Upper lobe of right lung (tissue), 1 donor: ENCODE results near the gene MAP2. TPM values are rescaled to one million over a fixed set of nuclear protein-coding genes. Genes with fewer than 3 reads are reported as not detected.

Source experiments
- ATAC-seq: fragments of 200-7000 bp; cut with Tn5 transposase; one replicate; pipeline ENCODE4 v1.9.1; 2020; ENCODE audit warnings: mild to moderate bottlenecking, moderate library complexity
- DNase-seq: peaks from one replicate; pipeline ENCODE4 v3.0.0-alpha.2; 2020
- H3K27ac ChIP-seq: fragments of 200-600 bp; one replicate; pipeline ENCODE4 v1.8.0; 2022
- H3K27me3 ChIP-seq: fragments of 200-600 bp; one replicate; pipeline ENCODE4 v1.8.0; 2022; ENCODE audit warnings: mild to moderate bottlenecking
- H3K36me3 ChIP-seq: fragments of 200-600 bp; one replicate; pipeline ENCODE4 v1.8.0; 2022
- H3K4me1 ChIP-seq: fragments of 200-600 bp; one replicate; pipeline ENCODE4 v1.8.0; 2022
- H3K4me3 ChIP-seq: fragments of 200-600 bp; one replicate; pipeline ENCODE4 v1.8.0; 2022; ENCODE audit warnings: mild to moderate bottlenecking
- H3K9me3 ChIP-seq: fragments of 200-600 bp; one replicate; pipeline ENCODE4 v1.8.0; 2022
- CTCF ChIP-seq: fragments of 200-600 bp; IDR thresholded peaks from one replicate; pipeline ENCODE4 v1.8.0; 2022; ENCODE audit warnings: antibody characterized with exemption
- intact Hi-C: fragments of 100-400 bp; cut with DNase I; formaldehyde crosslinking; loops from one replicate; pipeline ENCODE4 v1.11.0; 2022
- total RNA-seq: library from RNA; stranded (reverse); fragmentation: NEBNext Ultra II Directional; extraction: Animal tissue kit (Norgen Biotek cat#: 25700); gene quantifications from one replicate; pipeline ENCODE4 v1.2.1, GENCODE V29; 2021
- donor health status: DM: no; HTN: yes; CAD: no; lungs with severe emphysema.

MAP2 gene
- total RNA-seq, 1 donor from 2014 or later, result 44.0 TPM

- intact Hi-C loops, result no loop called here
- TF ChIP-seq CTCF, result no peak
- no peaks in the 10 kb centered on the region for H3K9me3 ChIP-seq
- no peaks in the 10 kb centered on the region for H3K36me3 ChIP-seq
- ATAC-seq (no peak), DNase-seq (no peak)
- no peaks in the 10 kb centered on the region for H3K27me3 ChIP-seq
- H3K4me3 ChIP-seq, result no peak overlapping the region
- H3K27ac ChIP-seq, result no peak overlapping the region
- H3K4me1 ChIP-seq, result no peaks in the 10 kb centered on the region
Observed at GRCh38 chr2:209642146-209642820, 218.4 kb downstream of the MAP2 start.

GRCh38 chr2:209644842-209645241 is 221.0 kb downstream of the MAP2 start:
- ATAC-seq (no peak), DNase-seq (no peak)
- Histone ChIP-seq H3K4me1 (no peaks in the 10 kb centered on the region), H3K36me3 (no peaks in the 10 kb centered on the region), H3K9me3 (no peaks in the 10 kb centered on the region), H3K27ac (no peak overlapping the region), H3K4me3 (no peak overlapping the region), H3K27me3 (no peaks in the 10 kb centered on the region)
- no peak for TF ChIP-seq CTCF
- intact Hi-C loops, result no loop called here

- H3K4me1 ChIP-seq, result no peaks in the 10 kb centered on the region
- no peak overlapping the region for H3K4me3 ChIP-seq
- no peak for TF ChIP-seq CTCF
- no peaks in the 10 kb centered on the region for H3K9me3 ChIP-seq
- ATAC-seq (no peak), DNase-seq (no peak)
- H3K27me3 ChIP-seq, result no peaks in the 10 kb centered on the region
- H3K36me3 ChIP-seq, result no peaks in the 10 kb centered on the region
- H3K27ac ChIP-seq, result no peak overlapping the region
- intact Hi-C loops, result no loop called here
Observed at GRCh38 chr2:209648714-209649113, 224.9 kb downstream of the MAP2 start.

- TF ChIP-seq CTCF, result no peak
- no peak for ATAC-seq
- no peak overlapping the region for H3K27ac ChIP-seq
- no peaks in the 10 kb centered on the region for H3K36me3 ChIP-seq
- no peak overlapping the region for H3K4me3 ChIP-seq
- no peak for DNase-seq
- no peaks in the 10 kb centered on the region for H3K4me1 ChIP-seq
- intact Hi-C loops, result no loop called here
- no peaks in the 10 kb centered on the region for H3K27me3 ChIP-seq
- H3K9me3 ChIP-seq, result no peaks in the 10 kb centered on the region
Observed at GRCh38 chr2:209653134-209653533, 229.3 kb downstream of the MAP2 start.

GRCh38 chr2:209661286-209661894 is 237.5 kb downstream of the MAP2 start:
- H3K27me3 ChIP-seq, result no peaks in the 10 kb centered on the region
- H3K4me1 ChIP-seq, result no peaks in the 10 kb centered on the region
- H3K4me3 ChIP-seq, result no peak overlapping the region
- intact Hi-C loops, result no loop called here
- no peak for TF ChIP-seq CTCF
- no peak for DNase-seq
- no peak for ATAC-seq
- no peak overlapping the region for H3K27ac ChIP-seq
- no peaks in the 10 kb centered on the region for H3K9me3 ChIP-seq
- no peaks in the 10 kb centered on the region for H3K36me3 ChIP-seq
